Fibroblast of lung (primary cell): ENCODE measurements around the gene ABLIM3. TPM values are rescaled to one million over a fixed set of nuclear protein-coding genes. Genes with fewer than 3 reads are reported as not detected.

ENCODE experiments used
- DNase-seq, 2 donors: peaks; one replicate each; pipeline versions ENCODE4 v3.0.0 to v3.0.0-alpha.2; 2010; ENCODE audit warnings: low read depth in 2 of 2
- H2AFZ ChIP-seq: 2 replicates; pipeline ENCODE4 v1.5.1; 2012; ENCODE audit warnings: low read length, control low read depth, inconsistent platforms
- H3K27ac ChIP-seq: 2 replicates; pipeline ENCODE4 v1.5.1; 2011; ENCODE audit warnings: low read length, control low read depth; ENCODE audit not compliant: insufficient read depth
- H3K27me3 ChIP-seq: 2 replicates; pipeline ENCODE4 v1.5.1; 2011; ENCODE audit warnings: mild to moderate bottlenecking, low read length; ENCODE audit not compliant: control insufficient read depth, insufficient read depth
- H3K36me3 ChIP-seq: 2 replicates; pipeline ENCODE4 v1.5.1; 2011; ENCODE audit warnings: low read length; ENCODE audit not compliant: control insufficient read depth, insufficient read depth
- H3K4me1 ChIP-seq: 2 replicates; pipeline ENCODE4 v1.5.1; 2011; ENCODE audit warnings: low read length; ENCODE audit not compliant: control insufficient read depth, insufficient read depth; ENCODE audit errors: extremely low read depth
- H3K4me2 ChIP-seq: 2 replicates; pipeline ENCODE4 v1.5.1; 2011; ENCODE audit warnings: low read length, control low read depth; ENCODE audit not compliant: insufficient read depth; ENCODE audit errors: extremely low read depth
- H3K4me3 ChIP-seq, 4 experiments: fragments of 200-600 bp in 1 of 4; sonication (generic) in 1 of 4; replicated peaks in 1 of 4; 2 replicates each; pipeline ENCODE4 v1.5.1; 2011 to 2016; ENCODE audit warnings: low read length in 4 of 4, low read depth in 3 of 4, mild to moderate bottlenecking in 3 of 4, control low read depth in 2 of 4, inconsistent platforms in 1 of 4, mixed read lengths in 1 of 4; ENCODE audit not compliant: insufficient read depth in 1 of 4; ENCODE audit errors: control extremely low read depth in 1 of 4
- H3K79me2 ChIP-seq: 2 replicates; pipeline ENCODE4 v1.5.1; 2012; ENCODE audit warnings: mild to moderate bottlenecking, low read length, inconsistent platforms; ENCODE audit not compliant: control insufficient read depth, insufficient read depth
- H3K9ac ChIP-seq: 2 replicates; pipeline ENCODE4 v1.5.1; 2011; ENCODE audit warnings: mild to moderate bottlenecking, low read length, control low read depth; ENCODE audit not compliant: insufficient read depth
- H3K9me3 ChIP-seq: 2 replicates; pipeline ENCODE4 v1.5.1; 2012; ENCODE audit warnings: low read depth, low read length; ENCODE audit not compliant: control insufficient read depth, insufficient read depth
- H4K20me1 ChIP-seq: 2 replicates; pipeline ENCODE4 v1.5.1; 2011; ENCODE audit warnings: low read length; ENCODE audit not compliant: control insufficient read depth, insufficient read depth; ENCODE audit errors: extremely low read depth
- CTCF ChIP-seq, 2 donors: IDR thresholded peaks in 1 of 2; conservative IDR thresholded peaks in 1 of 2; 1 replicate in 1 of 2; 2 replicates in 1 of 2; pipeline ENCODE4 v1.5.1; 2011 to 2012; ENCODE audit warnings: low read length in 2 of 2, control low read depth in 1 of 2, inconsistent platforms in 1 of 2, low read depth in 1 of 2, mild to moderate bottlenecking in 1 of 2
- EZH2 ChIP-seq: IDR thresholded peaks from 2 replicates; pipeline ENCODE4 v1.5.1; 2012; ENCODE audit warnings: low read length, control low read depth, mild to moderate bottlenecking; ENCODE audit errors: missing control alignments
- polyA plus RNA-seq, 2 donors: library from polyadenylated mRNA; depleted of rRNA in 1 of 2; stranded (reverse) in 1 of 2; unstranded in 1 of 2; fragments of >200 nt; gene quantifications; 2 replicates each; pipeline ENCODE4 v1.2.1, GENCODE V29; 2011 to 2012; ENCODE audit warnings: missing spikeins in 1 of 2
- total RNA-seq: library from RNA; depleted of rRNA; stranded (reverse); fragments of >200 nt; gene quantifications from 2 replicates; pipeline ENCODE4 v1.2.1, GENCODE V29; 2014

ABLIM3 gene
- total and polyA plus RNA-seq, 2 donors (not counting 1 experiment from before 2014, with no cell fraction given) = 48.1 to 49.9 TPM

DNA sequence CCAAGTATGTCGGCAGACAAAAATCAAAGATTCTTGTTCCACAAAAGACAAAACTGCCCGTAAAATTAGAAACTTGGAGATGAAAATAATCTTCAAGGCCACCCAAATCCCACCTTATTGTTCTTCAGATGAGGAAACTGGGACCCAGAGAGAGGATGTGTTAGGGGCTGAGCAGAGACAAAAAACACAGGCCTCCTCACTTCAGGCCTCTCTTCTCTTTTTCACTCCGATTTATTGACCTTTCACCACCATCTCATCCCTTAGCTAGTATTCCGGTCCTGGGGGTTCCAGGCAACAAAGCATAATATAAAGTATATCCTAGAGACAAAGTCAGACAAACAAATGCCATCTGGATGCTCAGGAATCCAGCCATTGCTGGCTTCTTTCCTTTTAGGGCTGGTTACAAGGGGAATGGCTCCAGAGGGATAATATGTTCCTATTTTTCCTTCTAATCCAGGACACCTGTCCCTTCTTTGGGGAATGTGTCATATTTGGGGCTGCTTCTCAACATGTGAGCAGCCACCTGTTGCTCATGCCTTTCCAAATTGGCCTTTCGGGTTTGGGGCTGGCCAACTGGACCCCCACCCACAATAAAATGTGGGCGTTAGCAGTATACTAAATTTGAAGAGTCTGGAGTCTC lies 88.1 kb downstream of the ABLIM3 start:
- Histone ChIP-seq H3K79me2 (no peaks in the 10 kb centered on the region), H2AFZ (no peak overlapping the region), H3K27ac (peak overlapping the region; percentile 33), H3K4me1 (peaks cover 13% of the 10 kb centered on the region), H4K20me1 (no peaks in the 10 kb centered on the region), H3K4me2 (no peak overlapping the region), H3K4me3 (no peak overlapping the region), H3K36me3 (peaks cover 8% of the 10 kb centered on the region), H3K27me3 (no peaks in the 10 kb centered on the region), H3K9me3 (no peaks in the 10 kb centered on the region), H3K9ac (no peak overlapping the region)
- no peak for DNase-seq
- TF ChIP-seq CTCF (conservative IDR thresholded peaks at IDR 0.05 in 1 of 2, IDR thresholded peaks at IDR 0.05 in 1 of 2; ENCODE audit: low read depth in 1 of 2, low read length in 2 of 2) (no peak), EZH2 (no peak)

DNA sequence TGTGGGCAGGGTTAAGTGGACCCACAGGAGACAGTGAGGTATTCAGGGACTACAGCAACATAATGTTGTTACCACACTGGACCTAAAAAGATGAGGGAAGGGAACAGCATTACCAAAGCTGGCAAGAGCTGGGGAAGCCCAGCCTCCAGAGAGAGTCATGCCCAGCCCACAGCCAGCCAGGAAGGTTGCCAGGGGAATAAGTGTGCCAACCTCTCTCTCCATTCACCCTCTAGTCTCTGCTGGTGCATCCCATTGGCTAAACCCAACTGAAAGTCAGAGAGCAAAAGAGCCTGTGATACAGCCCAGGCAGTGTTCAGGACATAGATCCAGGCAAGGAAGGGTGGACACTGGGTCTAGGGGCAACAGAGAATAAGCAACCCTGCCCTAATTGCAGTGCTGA lies 94.5 kb downstream of the ABLIM3 start:
- Histone ChIP-seq H3K4me1 (no peaks in the 10 kb centered on the region), H3K27ac (no peak overlapping the region), H3K4me3 (no peak overlapping the region), H2AFZ (no peak overlapping the region), H3K36me3 (peaks cover 12% of the 10 kb centered on the region), H3K27me3 (no peaks in the 10 kb centered on the region), H3K79me2 (no peaks in the 10 kb centered on the region), H3K4me2 (no peak overlapping the region), H3K9me3 (no peaks in the 10 kb centered on the region), H4K20me1 (no peaks in the 10 kb centered on the region), H3K9ac (no peak overlapping the region)
- TF ChIP-seq EZH2 (no peak), CTCF (conservative IDR thresholded peaks at IDR 0.05 in 1 of 2, IDR thresholded peaks at IDR 0.05 in 1 of 2; ENCODE audit: low read depth in 1 of 2, low read length in 2 of 2) (no peak)
- no peak for DNase-seq

GRCh38 chr5:149237662-149238061 lies 96.4 kb downstream of the ABLIM3 start:
- Histone ChIP-seq H3K4me3 (no peak overlapping the region), H3K4me2 (no peak overlapping the region), H3K4me1 (no peaks in the 10 kb centered on the region), H3K27me3 (no peaks in the 10 kb centered on the region), H3K27ac (no peak overlapping the region), H3K36me3 (peaks cover 12% of the 10 kb centered on the region), H2AFZ (no peak overlapping the region), H3K79me2 (no peaks in the 10 kb centered on the region), H4K20me1 (no peaks in the 10 kb centered on the region), H3K9me3 (no peaks in the 10 kb centered on the region), H3K9ac (no peak overlapping the region)
- TF ChIP-seq CTCF (conservative IDR thresholded peaks at IDR 0.05 in 1 of 2, IDR thresholded peaks at IDR 0.05 in 1 of 2; ENCODE audit: low read depth in 1 of 2, low read length in 2 of 2) (peak; percentile 9 to 38), EZH2 (no peak)
- DNase-seq = peak in 1 of 2 donors; percentile 33
